SK-N-SH treated with all-trans-retinoic acid at 6 μM for 48 hours (cell line): ENCODE data around the gene EP400.

Experiments
- ATAC-seq: fragments of 200-7000 bp; cut with Tn5 transposase; 3 replicates; pipeline ENCODE4 v1.9.1; 2020; ENCODE audit warnings: mild to moderate bottlenecking, moderate library complexity
- ARNTL ChIP-seq: fragments of 450-650 bp; formaldehyde crosslinking; IDR thresholded peaks from 2 replicates; pipeline ENCODE4 v1.5.0; 2020; ENCODE audit warnings: low read depth, mild to moderate bottlenecking, moderate library complexity, borderline replicate concordance
- CSDC2 ChIP-seq: fragments of 250-450 bp; sonication (Bioruptor Pico); IDR thresholded peaks from 2 replicates; pipeline ENCODE4 v1.5.0; 2020; ENCODE audit warnings: mild to moderate bottlenecking, moderate library complexity
- ESRRG ChIP-seq: fragments of 250-450 bp; sonication (Bioruptor Pico); IDR thresholded peaks from 2 replicates; pipeline ENCODE4 v1.6.1; 2021; ENCODE audit warnings: mild to moderate bottlenecking
- GLIS3 ChIP-seq: fragments of 250-450 bp; sonication (Bioruptor Pico); IDR thresholded peaks from 2 replicates; pipeline ENCODE4 v1.5.0; 2020; ENCODE audit warnings: mild to moderate bottlenecking, moderate library complexity
- ISL1 ChIP-seq: fragments of 250-450 bp; sonication (Bioruptor Pico); IDR thresholded peaks from 2 replicates; pipeline ENCODE4 v2.1.2; 2022; ENCODE audit warnings: mild to moderate bottlenecking, moderate library complexity
- OSR1 ChIP-seq: fragments of 250-450 bp; sonication (Bioruptor Pico); IDR thresholded peaks from 2 replicates; pipeline ENCODE4 v1.8.0; 2022; ENCODE audit warnings: moderate library complexity, mild to moderate bottlenecking, inconsistent platforms
- PPARA ChIP-seq: fragments of 250-450 bp; sonication (Bioruptor Pico); IDR thresholded peaks from 2 replicates; pipeline ENCODE4 v1.5.0; 2020; ENCODE audit warnings: mild to moderate bottlenecking, borderline replicate concordance
- RARB ChIP-seq: fragments of 250-450 bp; sonication (Bioruptor Pico); IDR thresholded peaks from 2 replicates; pipeline ENCODE4 v1.8.0; 2021; ENCODE audit warnings: mild to moderate bottlenecking, moderate library complexity
- SNAI2 ChIP-seq: fragments of 250-450 bp; sonication (Bioruptor Pico); IDR thresholded peaks from 2 replicates; pipeline ENCODE4 v1.5.0; 2020; ENCODE audit warnings: mild to moderate bottlenecking, moderate library complexity
- TCF4 ChIP-seq: fragments of 250-450 bp; sonication (Bioruptor Pico); IDR thresholded peaks from 2 replicates; pipeline ENCODE4 v1.8.0; 2021; ENCODE audit warnings: mild to moderate bottlenecking, moderate library complexity, borderline replicate concordance
- TOX ChIP-seq: fragments of 250-450 bp; sonication (Bioruptor Pico); IDR thresholded peaks from 2 replicates; pipeline ENCODE4 v1.8.0; 2021; ENCODE audit warnings: mild to moderate bottlenecking, moderate library complexity, borderline replicate concordance
- ZC3H10 ChIP-seq: fragments of 250-450 bp; sonication (Bioruptor Pico); IDR thresholded peaks from 2 replicates; pipeline ENCODE4 v1.5.1; 2021; ENCODE audit warnings: mild to moderate bottlenecking, moderate library complexity
- ZFP3 ChIP-seq: fragments of 250-450 bp; sonication (Bioruptor Pico); IDR thresholded peaks from 2 replicates; pipeline ENCODE4 v1.5.0; 2020; ENCODE audit warnings: mild to moderate bottlenecking, moderate library complexity
- ZFP30 ChIP-seq: fragments of 450-650 bp; formaldehyde crosslinking; IDR thresholded peaks from 2 replicates; pipeline ENCODE4 v1.5.0; 2022; ENCODE audit warnings: mild to moderate bottlenecking, moderate library complexity
- ZNF565 ChIP-seq: fragments of 450-650 bp; formaldehyde crosslinking; conservative IDR thresholded peaks from 2 replicates; pipeline ENCODE4 v1.5.0; 2020; ENCODE audit warnings: low read depth, mild to moderate bottlenecking, moderate library complexity
- ZNF70 ChIP-seq: fragments of 450-650 bp; formaldehyde crosslinking; IDR thresholded peaks from 2 replicates; pipeline ENCODE4 v1.5.0; 2020; ENCODE audit warnings: mild to moderate bottlenecking, moderate library complexity
- ZNF8 ChIP-seq: fragments of 450-650 bp; formaldehyde crosslinking; IDR thresholded peaks from 2 replicates; pipeline ENCODE4 v1.5.0; 2020; ENCODE audit warnings: mild to moderate bottlenecking, moderate library complexity
- TF ChIP-seq, protein P1 (sequence below): fragments of 250-450 bp; sonication (Bioruptor Pico); IDR thresholded peaks from 2 replicates; pipeline ENCODE4 v1.5.1; 2021; ENCODE audit warnings: mild to moderate bottlenecking, moderate library complexity
- TF ChIP-seq, protein P2 (sequence below): fragments of 250-450 bp; sonication (Bioruptor Pico); IDR thresholded peaks from 2 replicates; pipeline ENCODE4 v1.8.0; 2021; ENCODE audit warnings: low read depth, mild to moderate bottlenecking, moderate library complexity, borderline replicate concordance
- TF ChIP-seq, protein P3 (sequence below): fragments of 250-450 bp; sonication (Bioruptor Pico); IDR thresholded peaks from 2 replicates; pipeline ENCODE4 v1.5.0; 2020; ENCODE audit warnings: mild to moderate bottlenecking, moderate library complexity

The EP400 gene

DNA sequence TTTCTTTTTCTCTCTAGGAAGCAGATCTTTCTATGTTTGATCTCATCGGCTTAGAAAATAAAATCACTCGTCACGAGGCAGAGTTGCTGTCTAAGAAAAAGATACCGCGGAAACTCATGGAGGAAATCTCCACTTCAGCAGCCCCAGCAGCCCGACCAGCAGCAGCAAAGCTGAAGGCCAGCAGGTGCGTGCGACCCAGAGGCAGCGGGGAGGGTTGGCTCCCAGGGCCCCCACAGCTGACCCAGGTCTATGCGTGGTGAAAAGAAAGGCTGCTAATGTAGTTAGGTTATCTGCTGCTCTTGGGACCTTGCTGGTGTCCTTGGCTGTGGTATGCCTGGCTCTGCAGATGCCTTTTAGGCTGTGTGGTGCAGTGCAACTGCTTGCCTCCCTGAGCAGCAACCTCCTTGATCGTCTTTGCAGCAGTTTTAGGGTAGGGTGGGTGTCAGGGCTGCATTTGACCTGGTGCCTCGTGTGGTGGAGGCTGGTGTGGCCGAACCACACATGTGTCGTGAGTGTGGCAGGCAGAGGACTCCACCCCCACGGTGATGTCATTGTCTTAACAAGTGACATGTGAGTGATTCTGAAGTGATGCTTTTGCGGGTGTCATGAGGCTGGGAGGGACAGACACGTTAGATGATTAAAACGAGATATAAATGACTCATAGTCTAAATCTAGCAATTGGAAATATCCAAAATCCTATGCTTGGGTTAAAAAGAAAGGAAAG is 68.6 kb downstream of the EP400 start:
- ATAC-seq = no peak; the same call in 2 of the 3 replicates
- TF ChIP-seq OSR1 (no peak), ZNF70 (CRISPR knock-in tag) (no peak), ZNF8 (no peak), TCF4 (CRISPR knock-in tag) (no peak), ZNF565 (CRISPR knock-in tag) (no peak), PPARA (CRISPR knock-in tag) (no peak), CSDC2 (CRISPR knock-in tag) (no peak), ARNTL (CRISPR knock-in tag) (no peak), GLIS3 (no peak), RARB (CRISPR knock-in tag) (no peak), ZFP30 (CRISPR knock-in tag) (no peak)
- TF ChIP-seq, protein P1, sequence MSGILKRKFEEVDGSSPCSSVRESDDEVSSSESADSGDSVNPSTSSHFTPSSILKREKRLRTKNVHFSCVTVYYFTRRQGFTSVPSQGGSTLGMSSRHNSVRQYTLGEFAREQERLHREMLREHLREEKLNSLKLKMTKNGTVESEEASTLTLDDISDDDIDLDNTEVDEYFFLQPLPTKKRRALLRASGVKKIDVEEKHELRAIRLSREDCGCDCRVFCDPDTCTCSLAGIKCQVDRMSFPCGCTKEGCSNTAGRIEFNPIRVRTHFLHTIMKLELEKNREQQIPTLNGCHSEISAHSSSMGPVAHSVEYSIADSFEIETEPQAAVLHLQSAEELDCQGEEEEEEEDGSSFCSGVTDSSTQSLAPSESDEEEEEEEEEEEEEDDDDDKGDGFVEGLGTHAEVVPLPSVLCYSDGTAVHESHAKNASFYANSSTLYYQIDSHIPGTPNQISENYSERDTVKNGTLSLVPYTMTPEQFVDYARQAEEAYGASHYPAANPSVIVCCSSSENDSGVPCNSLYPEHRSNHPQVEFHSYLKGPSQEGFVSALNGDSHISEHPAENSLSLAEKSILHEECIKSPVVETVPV (CRISPR knock-in tag) = no peak
- TF ChIP-seq, protein P2, sequence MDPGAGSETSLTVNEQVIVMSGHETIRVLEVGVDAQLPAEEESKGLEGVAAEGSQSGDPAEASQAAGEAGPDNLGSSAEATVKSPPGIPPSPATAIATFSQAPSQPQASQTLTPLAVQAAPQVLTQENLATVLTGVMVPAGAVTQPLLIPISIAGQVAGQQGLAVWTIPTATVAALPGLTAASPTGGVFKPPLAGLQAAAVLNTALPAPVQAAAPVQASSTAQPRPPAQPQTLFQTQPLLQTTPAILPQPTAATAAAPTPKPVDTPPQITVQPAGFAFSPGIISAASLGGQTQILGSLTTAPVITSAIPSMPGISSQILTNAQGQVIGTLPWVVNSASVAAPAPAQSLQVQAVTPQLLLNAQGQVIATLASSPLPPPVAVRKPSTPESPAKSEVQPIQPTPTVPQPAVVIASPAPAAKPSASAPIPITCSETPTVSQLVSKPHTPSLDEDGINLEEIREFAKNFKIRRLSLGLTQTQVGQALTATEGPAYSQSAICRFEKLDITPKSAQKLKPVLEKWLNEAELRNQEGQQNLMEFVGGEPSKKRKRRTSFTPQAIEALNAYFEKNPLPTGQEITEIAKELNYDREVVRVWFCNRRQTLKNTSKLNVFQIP (CRISPR knock-in tag) = no peak
- TF ChIP-seq, all 23 proteins: peak for 0

DNA sequence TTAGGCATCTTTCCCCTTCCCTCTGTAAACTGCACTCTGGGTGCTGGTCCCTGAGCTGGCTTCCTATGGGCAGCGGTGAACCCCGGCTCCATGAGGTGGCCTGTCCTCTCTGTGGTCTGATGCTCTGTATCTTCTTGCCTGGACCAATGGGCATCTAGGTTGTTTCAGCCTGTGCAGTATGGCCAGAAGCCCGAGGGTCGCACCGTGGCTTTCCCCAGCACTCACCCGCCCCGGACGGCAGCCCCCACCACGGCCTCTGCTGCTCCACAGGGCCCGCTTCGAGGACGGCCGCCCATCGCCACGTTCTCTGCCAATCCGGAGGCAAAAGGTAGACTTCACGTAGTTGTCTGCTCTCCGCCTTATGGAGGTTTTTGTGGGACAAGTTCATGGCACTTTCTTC is 70.1 kb downstream of the EP400 start:
- ATAC-seq = no peak
- no peak for TF ChIP-seq SNAI2 (CRISPR knock-in tag)

DNA sequence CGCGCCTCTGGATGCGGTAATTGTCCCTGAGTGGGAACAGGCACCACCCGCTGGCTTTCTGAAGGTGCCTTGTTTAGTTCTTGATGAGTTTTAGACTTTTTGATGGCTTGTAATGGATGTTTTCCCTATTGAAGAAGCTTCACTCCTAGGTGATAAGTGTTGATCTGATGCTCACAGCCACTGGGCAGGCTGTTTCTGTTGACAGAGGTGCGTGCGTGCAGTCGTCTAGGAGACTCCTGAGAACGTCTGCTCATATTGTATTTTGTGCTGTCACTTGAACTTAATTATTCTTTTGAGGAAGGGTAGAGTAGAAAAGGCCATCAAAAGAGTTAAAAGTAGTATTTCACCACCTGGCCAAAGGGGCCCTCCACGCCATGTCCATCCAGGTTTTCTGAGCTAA is 70.5 kb downstream of the EP400 start:
- ATAC-seq = no peak
- TF ChIP-seq TCF4 (CRISPR knock-in tag) (no peak), TOX (CRISPR knock-in tag) (no peak), SNAI2 (CRISPR knock-in tag) (no peak), ZNF565 (CRISPR knock-in tag) (no peak), ZNF70 (CRISPR knock-in tag) (no peak), GLIS3 (no peak), ESRRG (no peak), ZFP30 (CRISPR knock-in tag) (no peak), ISL1 (CRISPR knock-in tag) (no peak), ARNTL (CRISPR knock-in tag) (no peak), ZFP3 (CRISPR knock-in tag) (no peak), ZNF8 (no peak), PPARA (CRISPR knock-in tag) (no peak), ZC3H10 (CRISPR knock-in tag) (no peak)
- TF ChIP-seq, protein P2 (CRISPR knock-in tag) = no peak
- TF ChIP-seq, protein P3, sequence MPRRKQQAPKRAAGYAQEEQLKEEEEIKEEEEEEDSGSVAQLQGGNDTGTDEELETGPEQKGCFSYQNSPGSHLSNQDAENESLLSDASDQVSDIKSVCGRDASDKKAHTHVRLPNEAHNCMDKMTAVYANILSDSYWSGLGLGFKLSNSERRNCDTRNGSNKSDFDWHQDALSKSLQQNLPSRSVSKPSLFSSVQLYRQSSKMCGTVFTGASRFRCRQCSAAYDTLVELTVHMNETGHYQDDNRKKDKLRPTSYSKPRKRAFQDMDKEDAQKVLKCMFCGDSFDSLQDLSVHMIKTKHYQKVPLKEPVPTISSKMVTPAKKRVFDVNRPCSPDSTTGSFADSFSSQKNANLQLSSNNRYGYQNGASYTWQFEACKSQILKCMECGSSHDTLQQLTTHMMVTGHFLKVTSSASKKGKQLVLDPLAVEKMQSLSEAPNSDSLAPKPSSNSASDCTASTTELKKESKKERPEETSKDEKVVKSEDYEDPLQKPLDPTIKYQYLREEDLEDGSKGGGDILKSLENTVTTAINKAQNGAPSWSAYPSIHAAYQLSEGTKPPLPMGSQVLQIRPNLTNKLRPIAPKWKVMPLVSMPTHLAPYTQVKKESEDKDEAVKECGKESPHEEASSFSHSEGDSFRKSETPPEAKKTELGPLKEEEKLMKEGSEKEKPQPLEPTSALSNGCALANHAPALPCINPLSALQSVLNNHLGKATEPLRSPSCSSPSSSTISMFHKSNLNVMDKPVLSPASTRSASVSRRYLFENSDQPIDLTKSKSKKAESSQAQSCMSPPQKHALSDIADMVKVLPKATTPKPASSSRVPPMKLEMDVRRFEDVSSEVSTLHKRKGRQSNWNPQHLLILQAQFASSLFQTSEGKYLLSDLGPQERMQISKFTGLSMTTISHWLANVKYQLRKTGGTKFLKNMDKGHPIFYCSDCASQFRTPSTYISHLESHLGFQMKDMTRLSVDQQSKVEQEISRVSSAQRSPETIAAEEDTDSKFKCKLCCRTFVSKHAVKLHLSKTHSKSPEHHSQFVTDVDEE (CRISPR knock-in tag) = no peak
